ENCODE results near the gene VPS13A. TPM values are rescaled to one million over a fixed set of nuclear protein-coding genes. Genes with fewer than 3 reads are reported as not detected.

VPS13A gene
- total RNA-seq, 1 donor from 2014 or later = 35.0 TPM

Other genes starting within 250 kb of the VPS13A start
- gene FOXB2, start 157.9 kb upstream of the VPS13A start, total RNA-seq = not detected

Measured in Right ventricle myocardium superior (tissue), 1 donor.